Right lobe of liver (tissue), 6 donors: ENCODE results near the gene FADS3. TPM values are rescaled to one million over a fixed set of nuclear protein-coding genes. Genes with fewer than 3 reads are reported as not detected.

Experiments
- ATAC-seq, 4 donors: fragments of 200-7000 bp; cut with Tn5 transposase; one replicate each; pipeline ENCODE4 v1.9.1; 2020; ENCODE audit warnings: mild to moderate bottlenecking in 4 of 4, moderate library complexity in 4 of 4
- DNase-seq, 3 donors: peaks; one replicate each; pipeline ENCODE4 v3.0.0-alpha.2; 2020
- H3K27ac ChIP-seq, 3 donors: fragments of 200-600 bp; one replicate each; pipeline ENCODE4 v1.8.0; 2022
- H3K27me3 ChIP-seq, 2 donors: fragments of 200-600 bp; one replicate each; pipeline ENCODE4 v1.8.0; 2022
- H3K36me3 ChIP-seq, 4 donors: fragments of 200-600 bp; sonication (generic) in 1 of 4; one replicate each; pipeline versions ENCODE4 v1.5.1 to v1.8.0; 2017 to 2022; ENCODE audit warnings: control low read depth in 1 of 4
- H3K4me1 ChIP-seq, 4 donors: fragments of 200-600 bp; sonication (generic) in 1 of 4; one replicate each; pipeline versions ENCODE4 v1.5.1 to v1.8.0; 2017 to 2022; ENCODE audit warnings: control low read depth in 1 of 4
- H3K4me3 ChIP-seq, 3 donors: fragments of 200-600 bp; one replicate each; pipeline ENCODE4 v1.8.0; 2022
- H3K9me3 ChIP-seq, 4 donors: fragments of 200-600 bp; sonication (generic) in 1 of 4; one replicate each; pipeline versions ENCODE4 v1.5.1 to v1.8.0; 2017 to 2022; ENCODE audit warnings: control low read depth in 1 of 4
- CTCF ChIP-seq, 4 donors: fragments of 200-600 bp in 3 of 4; fragments of 450-650 bp in 1 of 4; IDR thresholded peaks; one replicate each; pipeline versions ENCODE4 v1.5.1 to v1.8.0; 2016 to 2022; ENCODE audit warnings: antibody characterized with exemption in 4 of 4, mild to moderate bottlenecking in 2 of 4
- POLR2A ChIP-seq: fragments of 450-650 bp; IDR thresholded peaks from one replicate; pipeline ENCODE4 v1.6.1; 2017; ENCODE audit warnings: antibody characterized with exemption, mild to moderate bottlenecking
- WGBS: methylation state at CpG from one replicate; pipeline ENCODE4 v1.1.6; 2018; ENCODE audit warnings: low coverage, low lambda C conversion rate; ENCODE audit not compliant: insufficient coverage; ENCODE audit errors: missing lambda C conversion rate; 5-methylcytosine and 5-hydroxymethylcytosine counted together
- intact Hi-C, 2 donors: fragments of 100-400 bp; cut with DNase I; formaldehyde crosslinking; loops; one replicate each; pipeline versions ENCODE4 v1.11.2 to v1.14.1; 2022
- total RNA-seq, 6 experiments: library from RNA; depleted of rRNA in 2 of 6; stranded (reverse); fragments of >200 nt in 2 of 6; fragmentation: NEBNext Ultra II Directional in 3 of 6; extraction: Animal tissue kit (Norgen Biotek cat#: 25700) in 3 of 6; gene quantifications; one replicate each; pipeline versions ENCODE4 v1.1.0 to v1.2.4, GENCODE V29; 2016 to 2023
- donor health status: DM: no; HTN: yes; CAD: no.
- donor health status: DM: no; HTN: no; CAD: no.
- donor health status: DM: no; HTN: no; CAD: no.
- donor health status: DM: no; HTN: yes; CAD: no.
- donor health status: DM: no; HTN: yes; CAD: no.

The FADS3 gene
- total RNA-seq, 6 experiments from 2014 or later = 13.0 to 69.8 (median 22.7) TPM

DNA sequence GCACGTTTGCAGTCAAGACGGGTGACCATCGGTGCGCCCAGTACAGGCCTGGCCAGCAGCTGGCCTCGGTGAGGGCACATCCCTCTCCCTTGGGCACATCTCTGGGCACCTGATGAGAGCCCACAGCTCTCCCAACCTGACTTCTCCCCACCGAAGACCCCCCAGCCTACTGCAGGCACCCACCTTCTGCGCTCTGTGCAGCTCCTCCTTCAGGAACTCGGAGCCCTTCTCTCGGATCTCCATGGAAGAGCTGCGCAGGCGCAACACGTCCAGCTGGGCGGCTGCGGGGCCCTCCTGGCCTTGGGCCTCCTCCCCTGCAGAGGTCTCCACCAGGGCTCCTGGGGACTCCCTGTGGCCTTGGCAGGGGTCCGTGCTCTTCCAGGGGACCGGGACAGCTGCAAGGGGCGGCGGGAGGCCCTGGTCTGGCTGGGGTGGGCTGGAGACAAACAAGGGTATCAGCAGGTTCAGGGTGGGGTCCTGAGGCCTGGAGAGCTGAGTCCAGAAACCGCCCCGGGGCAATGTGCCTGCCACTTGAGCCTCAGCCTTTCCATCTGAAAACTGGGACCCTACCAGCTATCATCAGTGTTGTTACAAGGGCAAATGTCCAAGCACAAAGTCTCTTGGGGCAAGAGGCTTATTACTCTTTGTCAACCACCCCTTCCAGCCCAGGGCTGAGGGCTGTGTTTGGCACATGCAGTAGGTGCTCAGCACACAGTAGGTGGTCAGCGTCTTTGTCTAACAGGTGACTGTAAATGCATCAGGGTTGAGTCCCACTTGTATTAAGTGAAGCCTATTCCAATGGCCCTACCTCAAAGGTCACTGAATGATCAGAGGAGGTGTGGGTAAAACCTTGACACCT, 16.8 kb upstream of the FADS3 start:
- 40% methylated on average over 1 of the region's 21 CpGs for WGBS
- Histone ChIP-seq H3K27me3 (no peaks in the 10 kb centered on the region), H3K9me3 (no peaks in the 10 kb centered on the region), H3K27ac (no peak overlapping the region), H3K36me3 (no peaks in the 10 kb centered on the region), H3K4me1 (peaks cover 0 to 5% (median 0%) of the 10 kb centered on the region in 4 donors), H3K4me3 (no peak overlapping the region)
- DNase-seq = peak in 2 of 3 donors; percentile 17 to 39
- TF ChIP-seq POLR2A (no peak), CTCF (IDR thresholded peaks at IDR 0.05) (no peak)
- no peak for ATAC-seq
- intact Hi-C loops = loop anchor here in 1 of 2 donors (10.0 kb wide), 1 partner anchor 167 kb away; no protein-coding TSS in a partner anchor

DNA sequence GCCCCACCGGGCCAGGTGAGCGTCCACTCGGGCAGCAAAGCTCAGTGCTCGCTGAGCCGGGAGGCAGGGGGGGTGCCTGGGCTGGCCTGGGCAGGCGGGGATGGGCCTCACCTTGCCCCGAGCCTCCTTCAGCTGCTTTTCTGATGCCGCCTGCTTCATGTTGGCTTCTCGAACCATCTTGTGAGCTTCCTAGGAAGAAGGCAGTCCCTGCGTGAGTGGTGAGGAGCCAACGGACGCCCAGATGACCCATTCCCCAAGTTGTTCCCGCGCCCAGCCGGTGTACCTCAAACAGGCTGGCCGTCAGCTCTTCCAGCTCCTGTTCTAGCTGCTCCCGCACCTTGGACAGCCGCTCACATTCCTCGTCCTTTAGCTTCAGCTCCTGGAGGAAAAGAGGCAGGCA, 15.9 kb upstream of the FADS3 start:
- H3K27me3 ChIP-seq = no peaks in the 10 kb centered on the region
- intact Hi-C loops = loop anchor here in 1 of 2 donors (10.0 kb wide), 1 partner anchor 168 kb away; no protein-coding TSS in a partner anchor
- TF ChIP-seq POLR2A (no peak), CTCF (IDR thresholded peaks at IDR 0.05) (no peak)
- no peaks in the 10 kb centered on the region for H3K9me3 ChIP-seq
- H3K36me3 ChIP-seq = no peaks in the 10 kb centered on the region
- 85% methylated on average over 14 of the region's 19 CpGs for WGBS
- no peak overlapping the region for H3K27ac ChIP-seq
- H3K4me1 ChIP-seq = peaks cover 0 to 5% (median 0%) of the 10 kb centered on the region in 4 donors
- DNase-seq (peak in 1 of 3 donors; percentile 14), ATAC-seq (no peak)
- H3K4me3 ChIP-seq = no peak overlapping the region

DNA sequence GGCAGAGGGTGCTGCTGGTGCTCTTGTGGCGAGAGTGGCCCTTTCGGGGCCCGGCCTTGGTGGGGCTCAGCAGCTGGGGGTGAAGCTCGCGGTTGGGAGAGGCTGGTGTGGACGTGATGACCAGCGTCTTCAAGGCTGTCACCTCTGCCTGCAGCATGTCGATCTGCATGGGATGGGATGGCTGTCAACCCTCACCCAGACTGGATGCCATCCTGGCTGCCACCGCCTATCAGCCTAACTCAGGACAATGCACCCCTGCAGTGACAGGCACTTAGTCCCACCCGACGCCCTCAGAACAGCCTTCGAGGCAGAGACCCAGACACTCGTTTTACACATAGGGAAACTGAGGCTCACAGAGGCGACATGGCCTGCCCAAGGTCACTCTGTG, 15.2 kb upstream of the FADS3 start:
- TF ChIP-seq CTCF (IDR thresholded peaks at IDR 0.05) = no peak
- no peak for TF ChIP-seq POLR2A
- Histone ChIP-seq H3K27ac (no peak overlapping the region), H3K27me3 (no peaks in the 10 kb centered on the region), H3K4me3 (no peak overlapping the region), H3K36me3 (no peaks in the 10 kb centered on the region), H3K4me1 (no peaks in the 10 kb centered on the region), H3K9me3 (no peaks in the 10 kb centered on the region)
- no CpG with 5 or more reads among the region's 14 CpGs for WGBS
- DNase-seq (no peak), ATAC-seq (no peak)
- intact Hi-C loops = loop anchor here in 1 of 2 donors (10.0 kb wide), 1 partner anchor 168 kb away; no protein-coding TSS in a partner anchor

- H3K4me3 ChIP-seq = no peak overlapping the region
- H3K27me3 ChIP-seq = no peaks in the 10 kb centered on the region
- TF ChIP-seq POLR2A (no peak), CTCF (IDR thresholded peaks at IDR 0.05) (no peak)
- intact Hi-C loops = loop anchor here in 1 of 2 donors (10.0 kb wide), 1 partner anchor 169 kb away; no protein-coding TSS in a partner anchor
- ATAC-seq = no peak
- H3K9me3 ChIP-seq = no peaks in the 10 kb centered on the region
- no peak for DNase-seq
- no CpG with 5 or more reads among the region's 14 CpGs for WGBS
- H3K27ac ChIP-seq = no peak overlapping the region
- no peaks in the 10 kb centered on the region for H3K4me1 ChIP-seq
- no peaks in the 10 kb centered on the region for H3K36me3 ChIP-seq
Observed at GRCh38 chr11:61905801-61906521, 14.6 kb upstream of the FADS3 start.
